GM23338 (cell line): ENCODE results near the gene MAPT. TPM values are rescaled to one million over a fixed set of nuclear protein-coding genes. Genes with fewer than 3 reads are reported as not detected.

Source experiments
- ATAC-seq: fragments of 200-7000 bp; cut with Tn5 transposase; 3 replicates; pipeline ENCODE4 v1.9.1; 2020
- DNase-seq: peaks from one replicate; pipeline ENCODE4 v3.0.0-alpha.2; 2015; ENCODE audit warnings: low spot score
- H2AFZ ChIP-seq: fragments of 200-600 bp; sonication (generic); 2 replicates; pipeline ENCODE4 v1.8.0; 2016; ENCODE audit warnings: antibody characterized with exemption, mild to moderate bottlenecking, moderate library complexity
- H3F3A ChIP-seq: fragments of 200-600 bp; sonication (generic); replicated peaks from 2 replicates; pipeline ENCODE4 v1.8.0; 2017; ENCODE audit warnings: antibody characterized with exemption, mixed run types, low read depth
- H3K27ac ChIP-seq: fragments of 200-600 bp; sonication (generic); 2 replicates; pipeline ENCODE4 v1.6.1; 2016; ENCODE audit warnings: low read depth
- H3K27me3 ChIP-seq: fragments of 200-600 bp; sonication (generic); 2 replicates; pipeline ENCODE4 v1.8.0; 2016; ENCODE audit warnings: mild to moderate bottlenecking, mixed run types, moderate library complexity; ENCODE audit not compliant: insufficient read depth
- H3K36me3 ChIP-seq: fragments of 200-600 bp; sonication (generic); 2 replicates; pipeline ENCODE4 v1.8.0; 2016; ENCODE audit warnings: mild to moderate bottlenecking; ENCODE audit not compliant: insufficient read depth
- H3K4me1 ChIP-seq: fragments of 200-600 bp; sonication (generic); 2 replicates; pipeline ENCODE4 v1.8.0; 2016; ENCODE audit warnings: mild to moderate bottlenecking, moderate library complexity; ENCODE audit not compliant: insufficient read depth
- H3K4me2 ChIP-seq: fragments of 200-600 bp; sonication (generic); 2 replicates; pipeline ENCODE4 v1.7.1; 2017; ENCODE audit warnings: mixed run types
- H3K4me3 ChIP-seq: fragments of 200-600 bp; sonication (generic); 2 replicates; pipeline ENCODE4 v1.6.1; 2016; ENCODE audit warnings: mixed run types
- H3K79me2 ChIP-seq: fragments of 200-600 bp; sonication (generic); replicated peaks from 2 replicates; pipeline ENCODE4 v1.8.0; 2017; ENCODE audit warnings: mild to moderate bottlenecking; ENCODE audit not compliant: insufficient read depth
- H3K9me2 ChIP-seq: fragments of 200-600 bp; sonication (generic); 2 replicates; pipeline ENCODE4 v1.8.0; 2017; ENCODE audit not compliant: insufficient read depth
- H4K20me1 ChIP-seq: fragments of 200-600 bp; sonication (generic); replicated peaks from 2 replicates; pipeline ENCODE4 v1.8.0; 2017; ENCODE audit warnings: mild to moderate bottlenecking; ENCODE audit not compliant: insufficient read depth
- H3K27ac Mint-ChIP-seq: 2 replicates; pipeline ENCODE4 v1.8.0; 2020; ENCODE audit warnings: inconsistent platforms, mild to moderate bottlenecking, moderate library complexity, mixed read lengths
- H3K27me3 Mint-ChIP-seq: 3 replicates; pipeline ENCODE4 v1.8.0; 2022; ENCODE audit warnings: low read depth, mild to moderate bottlenecking, moderate library complexity, mixed read lengths, inconsistent platforms; ENCODE audit not compliant: insufficient read depth, poor library complexity
- H3K36me3 Mint-ChIP-seq: 3 replicates; pipeline ENCODE4 v1.8.0; 2021; ENCODE audit warnings: low read depth, mild to moderate bottlenecking, inconsistent platforms, moderate library complexity, mixed read lengths
- H3K4me1 Mint-ChIP-seq: 3 replicates; pipeline ENCODE4 v1.8.0; 2020; ENCODE audit warnings: mild to moderate bottlenecking, inconsistent platforms, mixed read lengths
- H3K4me3 Mint-ChIP-seq: 3 replicates; pipeline ENCODE4 v1.8.0; 2021; ENCODE audit warnings: moderate library complexity, mild to moderate bottlenecking, inconsistent platforms, mixed read lengths
- H3K9me3 Mint-ChIP-seq: 3 replicates; pipeline ENCODE4 v1.8.0; 2020; ENCODE audit warnings: moderate library complexity, mild to moderate bottlenecking, inconsistent platforms, mixed read lengths
- CREB1 ChIP-seq: fragments of 250-450 bp; sonication (Bioruptor Pico); IDR thresholded peaks from 2 replicates; pipeline ENCODE4 v1.5.0; 2020; ENCODE audit warnings: low read depth, mild to moderate bottlenecking, moderate library complexity
- CTCF ChIP-seq, 2 experiments: fragments of 200-600 bp in 1 of 2; sonication (generic) in 1 of 2; conservative IDR thresholded peaks; 2 replicates each; pipeline versions ENCODE4 v1.5.1 to v1.6.1; 2016 to 2017; ENCODE audit warnings: antibody characterized with exemption in 2 of 2, low read depth in 2 of 2, mild to moderate bottlenecking in 2 of 2, moderate library complexity in 1 of 2
- ETS1 ChIP-seq: IDR thresholded peaks from 2 replicates; pipeline ENCODE4 v1.6.1; 2016; ENCODE audit warnings: antibody characterized with exemption
- EZH2phosphoT487 ChIP-seq: fragments of 200-600 bp; sonication (generic); IDR thresholded peaks from one replicate; pipeline ENCODE4 v1.8.1; 2018; ENCODE audit warnings: antibody characterized with exemption; ENCODE audit not compliant: unreplicated experiment
- JUNB ChIP-seq: IDR thresholded peaks from one replicate; pipeline ENCODE4 v1.6.1; 2016; ENCODE audit warnings: antibody characterized with exemption; ENCODE audit not compliant: unreplicated experiment
- NANOG ChIP-seq: IDR thresholded peaks from 2 replicates; pipeline ENCODE4 v1.6.1; 2016; ENCODE audit warnings: antibody characterized with exemption, borderline replicate concordance
- POLR2AphosphoS5 ChIP-seq: IDR thresholded peaks from 2 replicates; pipeline ENCODE4 v1.6.1; 2016; ENCODE audit warnings: antibody characterized with exemption, low read depth
- REST ChIP-seq: IDR thresholded peaks from one replicate; pipeline ENCODE4 v1.6.1; 2018; ENCODE audit warnings: antibody characterized with exemption; ENCODE audit not compliant: unreplicated experiment
- STAT1 ChIP-seq: IDR thresholded peaks from one replicate; pipeline ENCODE4 v1.6.1; 2016; ENCODE audit warnings: antibody characterized with exemption; ENCODE audit not compliant: unreplicated experiment
- ZNF114 ChIP-seq: fragments of 250-450 bp; sonication (Bioruptor Pico); IDR thresholded peaks from 2 replicates; pipeline ENCODE4 v1.5.0; 2020; ENCODE audit warnings: mild to moderate bottlenecking, moderate library complexity
- ZNF331 ChIP-seq: fragments of 250-450 bp; sonication (Bioruptor Pico); IDR thresholded peaks from 2 replicates; pipeline ENCODE4 v1.5.0; 2020; ENCODE audit warnings: low read depth, mild to moderate bottlenecking, moderate library complexity
- ZNF462 ChIP-seq: fragments of 250-450 bp; sonication (Bioruptor Pico); IDR thresholded peaks from 2 replicates; pipeline ENCODE4 v1.5.0; 2020; ENCODE audit warnings: mild to moderate bottlenecking, moderate library complexity
- polyA plus RNA-seq: library from polyadenylated mRNA; unstranded; fragments of >200 nt; fragmentation: Nextera tagmentation; extraction: Ambion mirVana; gene quantifications from 2 replicates; pipeline ENCODE4 v1.2.1, GENCODE V29; 2016
- total RNA-seq: library from RNA; depleted of rRNA; stranded (reverse); fragments of >200 nt; shearing (Covaris generic); gene quantifications from 2 replicates; pipeline ENCODE4 v1.2.3, GENCODE V29; 2014

The MAPT gene
- total and polyA plus RNA-seq, 2 experiments from 2014 or later, result 1.1 to 2.1 TPM

DNA sequence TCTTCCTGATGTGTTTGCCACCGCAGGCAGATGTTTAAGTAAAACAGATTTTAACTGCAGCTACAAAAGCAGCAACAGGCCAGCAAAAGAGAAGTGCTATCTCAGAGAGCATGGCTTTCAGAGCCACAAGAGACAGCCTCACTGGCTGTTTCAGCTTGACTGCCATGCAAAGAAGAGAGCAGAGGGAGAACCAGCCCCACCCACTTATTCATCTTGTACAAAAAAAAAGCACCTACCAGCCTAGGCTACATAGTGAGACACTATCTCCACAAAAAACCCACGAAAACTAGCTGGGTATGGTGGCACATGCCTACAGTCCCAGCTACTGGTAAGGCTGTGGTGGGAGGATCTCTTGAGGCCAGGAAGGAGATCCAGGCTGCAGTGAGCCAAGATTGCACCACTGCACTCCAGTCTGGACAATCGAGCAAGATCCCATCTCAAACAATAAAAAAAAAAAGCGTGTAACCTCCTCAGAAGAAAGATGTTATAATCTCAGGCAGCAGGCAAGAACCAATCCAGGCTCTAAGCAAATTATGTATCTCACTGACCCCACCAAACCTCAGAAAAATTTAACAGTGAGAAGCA lies 134.7 kb downstream of the MAPT start:
- peaks cover 18% of the 10 kb centered on the region for H3K36me3 ChIP-seq
- no peaks in the 10 kb centered on the region for H3K79me2 ChIP-seq
- Mint-ChIP-seq H3K27ac (peak overlapping the region; percentile 38; the same call in 1 of the 2 replicates), H3K36me3 (peaks cover 55% of the 10 kb centered on the region), H3K4me3 (no peak overlapping the region; the same call in 2 of the 3 replicates), H3K27me3 (peaks cover 30% of the 10 kb centered on the region), H3K9me3 (no peaks in the 10 kb centered on the region), H3K4me1 (peaks cover 51% of the 10 kb centered on the region)
- ATAC-seq (no peak), DNase-seq (no peak)
- no peak overlapping the region for H3K4me3 ChIP-seq
- no peak for TF ChIP-seq JUNB
- TF ChIP-seq CTCF (conservative IDR thresholded peaks at IDR 0.05; ENCODE audit: low read depth in 2 of 2), result no peak
- TF ChIP-seq ZNF462 (CRISPR knock-in tag), result no peak
- no peak for TF ChIP-seq ETS1
- no peak for TF ChIP-seq STAT1
- TF ChIP-seq CREB1 (CRISPR knock-in tag), result no peak
- no peak for TF ChIP-seq ZNF331
- TF ChIP-seq EZH2phosphoT487, result no peak
- TF ChIP-seq ZNF114 (CRISPR knock-in tag), result no peak
- TF ChIP-seq NANOG, result no peak
- no peak for TF ChIP-seq REST
- no peak for TF ChIP-seq POLR2AphosphoS5
- peaks cover 14% of the 10 kb centered on the region for H3F3A ChIP-seq
- peaks cover 11% of the 10 kb centered on the region for H4K20me1 ChIP-seq
- no peak overlapping the region for H3K4me2 ChIP-seq
- no peaks in the 10 kb centered on the region for H3K9me2 ChIP-seq
- peaks cover 41% of the 10 kb centered on the region for H3K4me1 ChIP-seq
- no peak overlapping the region for H2AFZ ChIP-seq
- peak overlapping the region; percentile 14 for H3K27ac ChIP-seq
- no peaks in the 10 kb centered on the region for H3K27me3 ChIP-seq
